WTC11 (cell line): ENCODE results near the gene PDPK1.

Experiments
- CREB1 ChIP-seq: sonication (generic); formaldehyde crosslinking; IDR thresholded peaks from 2 replicates; pipeline ENCODE4 v1.8.0; 2023; ENCODE audit warnings: mild to moderate bottlenecking, missing genetic modification reagents
- FOXK1 ChIP-seq: sonication (generic); formaldehyde crosslinking; IDR thresholded peaks from 2 replicates; pipeline ENCODE4 v1.8.0; 2022; ENCODE audit warnings: mild to moderate bottlenecking, moderate library complexity, missing genetic modification reagents
- HMGXB4 ChIP-seq: sonication (generic); formaldehyde crosslinking; IDR thresholded peaks from 2 replicates; pipeline ENCODE4 v1.8.1; 2023; ENCODE audit warnings: mild to moderate bottlenecking, moderate library complexity, missing genetic modification reagents
- NR1H2 ChIP-seq: sonication (generic); formaldehyde crosslinking; IDR thresholded peaks from 2 replicates; pipeline ENCODE4 v1.9.0; 2021; ENCODE audit warnings: mild to moderate bottlenecking, moderate library complexity, missing genetic modification reagents
- NR2C2 ChIP-seq: sonication (generic); formaldehyde crosslinking; IDR thresholded peaks from 2 replicates; pipeline ENCODE4 v1.8.0; 2022; ENCODE audit warnings: mild to moderate bottlenecking, missing genetic modification reagents
- TCF7 ChIP-seq: sonication (generic); formaldehyde crosslinking; IDR thresholded peaks from 2 replicates; pipeline ENCODE4 v1.8.0; 2022; ENCODE audit warnings: mild to moderate bottlenecking, low read depth, missing genetic modification reagents, moderate library complexity
- TP53 ChIP-seq: sonication (generic); formaldehyde crosslinking; IDR thresholded peaks from 2 replicates; pipeline ENCODE4 v1.8.1; 2023; ENCODE audit warnings: mild to moderate bottlenecking, missing genetic modification reagents
- ZNF138 ChIP-seq: sonication (generic); formaldehyde crosslinking; conservative IDR thresholded peaks from 2 replicates; pipeline ENCODE4 v1.8.1; 2022; ENCODE audit warnings: mild to moderate bottlenecking, moderate library complexity, missing genetic modification reagents
- ZNF263 ChIP-seq: sonication (generic); formaldehyde crosslinking; IDR thresholded peaks from 2 replicates; pipeline ENCODE4 v1.8.1; 2022; ENCODE audit warnings: low read depth, mild to moderate bottlenecking, moderate library complexity, missing genetic modification reagents
- ZNF317 ChIP-seq: sonication (generic); formaldehyde crosslinking; IDR thresholded peaks from 2 replicates; pipeline ENCODE4 v1.8.1; 2023; ENCODE audit warnings: low read depth, mild to moderate bottlenecking, moderate library complexity, missing genetic modification reagents, borderline replicate concordance
- ZNF512 ChIP-seq: sonication (generic); formaldehyde crosslinking; IDR thresholded peaks from 2 replicates; pipeline ENCODE4 v1.8.1; 2022; ENCODE audit warnings: missing genetic modification reagents, borderline replicate concordance
- TF ChIP-seq, protein P1 (sequence below): fragments of 200-600 bp; IDR thresholded peaks from 2 replicates; pipeline ENCODE4 v1.8.0; 2022; ENCODE audit warnings: antibody characterized with exemption
- TF ChIP-seq, protein P2 (sequence below): sonication (generic); formaldehyde crosslinking; IDR thresholded peaks from 2 replicates; pipeline ENCODE4 v1.8.1; 2023; ENCODE audit warnings: mild to moderate bottlenecking, missing genetic modification reagents, moderate library complexity

DNA sequence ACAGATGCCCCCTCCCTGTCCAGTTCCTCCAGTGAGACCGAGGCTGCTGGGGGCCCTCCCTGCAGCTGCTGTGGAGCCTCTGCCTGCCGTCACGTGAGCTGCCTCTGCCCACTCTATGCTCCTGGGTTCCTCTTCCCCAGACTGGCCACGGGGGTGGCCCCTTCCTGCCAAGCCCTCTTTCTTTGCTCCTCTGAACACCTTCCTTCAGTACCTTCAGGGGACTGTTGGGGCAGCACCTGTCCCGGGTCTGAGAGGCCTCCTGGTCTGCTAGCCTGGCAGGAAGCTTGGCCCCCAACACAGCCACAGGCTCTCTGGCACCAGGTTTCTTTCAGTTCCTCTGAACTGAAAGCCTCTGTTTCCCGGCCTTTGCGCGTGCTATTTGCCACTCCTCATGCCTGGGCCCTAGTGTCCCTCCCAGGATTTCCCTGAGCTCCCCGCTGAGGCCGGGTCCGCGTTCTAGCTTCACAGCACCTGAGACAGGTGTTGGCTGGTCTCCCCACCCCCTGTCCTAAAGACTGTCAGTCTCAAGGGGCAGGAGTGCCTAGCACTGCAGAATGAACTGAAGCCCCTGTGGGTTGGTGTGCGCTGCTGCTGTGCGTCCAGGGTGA lies 30.7 kb upstream of the PDPK1 start:
- TF ChIP-seq ZNF263 (CRISPR knock-in tag), result no peak
- TF ChIP-seq CREB1 (CRISPR knock-in tag), result no peak
- TF ChIP-seq NR2C2, result no peak
- TF ChIP-seq NR1H2 (CRISPR knock-in tag), result no peak
- TF ChIP-seq, protein P1, sequence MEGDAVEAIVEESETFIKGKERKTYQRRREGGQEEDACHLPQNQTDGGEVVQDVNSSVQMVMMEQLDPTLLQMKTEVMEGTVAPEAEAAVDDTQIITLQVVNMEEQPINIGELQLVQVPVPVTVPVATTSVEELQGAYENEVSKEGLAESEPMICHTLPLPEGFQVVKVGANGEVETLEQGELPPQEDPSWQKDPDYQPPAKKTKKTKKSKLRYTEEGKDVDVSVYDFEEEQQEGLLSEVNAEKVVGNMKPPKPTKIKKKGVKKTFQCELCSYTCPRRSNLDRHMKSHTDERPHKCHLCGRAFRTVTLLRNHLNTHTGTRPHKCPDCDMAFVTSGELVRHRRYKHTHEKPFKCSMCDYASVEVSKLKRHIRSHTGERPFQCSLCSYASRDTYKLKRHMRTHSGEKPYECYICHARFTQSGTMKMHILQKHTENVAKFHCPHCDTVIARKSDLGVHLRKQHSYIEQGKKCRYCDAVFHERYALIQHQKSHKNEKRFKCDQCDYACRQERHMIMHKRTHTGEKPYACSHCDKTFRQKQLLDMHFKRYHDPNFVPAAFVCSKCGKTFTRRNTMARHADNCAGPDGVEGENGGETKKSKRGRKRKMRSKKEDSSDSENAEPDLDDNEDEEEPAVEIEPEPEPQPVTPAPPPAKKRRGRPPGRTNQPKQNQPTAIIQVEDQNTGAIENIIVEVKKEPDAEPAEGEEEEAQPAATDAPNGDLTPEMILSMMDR, result no peak
- TF ChIP-seq, protein P2, sequence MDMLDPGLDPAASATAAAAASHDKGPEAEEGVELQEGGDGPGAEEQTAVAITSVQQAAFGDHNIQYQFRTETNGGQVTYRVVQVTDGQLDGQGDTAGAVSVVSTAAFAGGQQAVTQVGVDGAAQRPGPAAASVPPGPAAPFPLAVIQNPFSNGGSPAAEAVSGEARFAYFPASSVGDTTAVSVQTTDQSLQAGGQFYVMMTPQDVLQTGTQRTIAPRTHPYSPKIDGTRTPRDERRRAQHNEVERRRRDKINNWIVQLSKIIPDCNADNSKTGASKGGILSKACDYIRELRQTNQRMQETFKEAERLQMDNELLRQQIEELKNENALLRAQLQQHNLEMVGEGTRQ (CRISPR knock-in tag), result no peak
- TF ChIP-seq FOXK1 (CRISPR knock-in tag), result no peak
- TF ChIP-seq ZNF317 (CRISPR knock-in tag), result no peak
- no peak for TF ChIP-seq HMGXB4
- no peak for TF ChIP-seq TCF7
- no peak for TF ChIP-seq TP53 (CRISPR knock-in tag)
- TF ChIP-seq ZNF512 (CRISPR knock-in tag), result no peak
- TF ChIP-seq ZNF138 (CRISPR knock-in tag), result no peak
